NCI-H2196 treated with DMSO at 0.1 percent for 48 hours (cell line): ENCODE results near the gene KDF1.

Source experiments
- DNase-seq: peaks from one replicate; lab custom pipeline; 2025; ENCODE audit not compliant: unreplicated experiment; lab: John Stamatoyannopoulos, UW

KDF1 gene

GRCh38 chr1:26921540-26922430 is 38.5 kb downstream of the KDF1 start, which contains the start of gene NUDC:
Gene NUDC (plus strand): TSS chr1:26921743. CDS start chr1:26921849, 106 bp downstream.
- DNase-seq = peak; percentile 97

GRCh38 chr1:26921126-26921539 is 39.1 kb downstream of the KDF1 start:
- no peak for DNase-seq

- DNase-seq = peak; percentile 37
Observed at GRCh38 chr1:26915204-26915842, 44.9 kb downstream of the KDF1 start.

GRCh38 chr1:26913754-26914619 is 46.3 kb downstream of the KDF1 start, which contains the start of gene NR0B2:
Gene NR0B2 (minus strand): TSS chr1:26913975. CDS start chr1:26913940, 35 bp downstream.
- peak; percentile 97 for DNase-seq

GRCh38 chr1:26913389-26913753 is 46.9 kb downstream of the KDF1 start:
- no peak for DNase-seq

- no peak for DNase-seq
Observed at GRCh38 chr1:26912147-26912490, 48.1 kb downstream of the KDF1 start.

GRCh38 chr1:26911399-26912146 is 48.7 kb downstream of the KDF1 start:
- no peak for DNase-seq

- no peak for DNase-seq
Observed at GRCh38 chr1:26910343-26911160, 49.7 kb downstream of the KDF1 start.

- DNase-seq = no peak
Observed at GRCh38 chr1:26909951-26910342, 50.3 kb downstream of the KDF1 start.

GRCh38 chr1:26907071-26907917 is 53.0 kb downstream of the KDF1 start:
- DNase-seq = peak; percentile 85

GRCh38 chr1:26900815-26901511 is 59.3 kb downstream of the KDF1 start:
- DNase-seq = no peak

- DNase-seq = peak; percentile 75
Observed at GRCh38 chr1:26900001-26900814, 60.1 kb downstream of the KDF1 start, which contains the start of gene GPATCH3. Gene GPATCH3 (minus strand): TSS chr1:26900467. CDS start chr1:26900442, 25 bp downstream.
